PC-3 (cell line): Measurements from ENCODE around the gene WNK1. TPM values are rescaled to one million over a fixed set of nuclear protein-coding genes. Genes with fewer than 3 reads are reported as not detected.

Experiments used
- ATAC-seq: fragments of 200-7000 bp; cut with Tn5 transposase; 2 replicates; pipeline ENCODE4 v1.9.1; 2020; ENCODE audit warnings: mild to moderate bottlenecking, moderate library complexity
- BruUV-seq: library from RNA; stranded (reverse); fragments of 400-500 nt; replicated peaks from 2 replicates; lab custom pipeline; 2021; lab: Mats Ljungman, UMichigan
- CTCF ChIA-PET: fragments of 300-600 bp; sonication (Branson Sonifier 250); formaldehyde crosslinking; loops from one replicate; lab custom pipeline; 2022; ENCODE audit warnings: antibody characterized with exemption; lab: Charles Lee
- POLR2A ChIA-PET: fragments of 300-600 bp; sonication (Branson Sonifier 250); formaldehyde crosslinking; loops from one replicate; lab custom pipeline; 2022; ENCODE audit warnings: antibody characterized with exemption; ENCODE audit not compliant: unreplicated experiment; lab: Charles Lee
- DNase-seq: peaks from one replicate; pipeline ENCODE4 v3.0.0-alpha.2; 2015
- H2AFZ ChIP-seq: fragments of 300-600 bp; sonication (generic); 2 replicates; pipeline ENCODE4 v1.6.0; 2016; ENCODE audit warnings: antibody characterized with exemption, low read length
- H3F3A ChIP-seq: fragments of 300-600 bp; sonication (generic); one replicate; pipeline ENCODE4 v1.6.0; 2017; ENCODE audit warnings: antibody characterized with exemption, low read length, control low read depth, mild to moderate bottlenecking; ENCODE audit not compliant: unreplicated experiment
- H3K27ac ChIP-seq: fragments of 300-600 bp; sonication (generic); 2 replicates; pipeline ENCODE4 v1.5.1; 2016; ENCODE audit warnings: mild to moderate bottlenecking, low read length
- H3K27me3 ChIP-seq: fragments of 300-600 bp; sonication (generic); 2 replicates; pipeline ENCODE4 v1.6.1; 2016; ENCODE audit warnings: low read length, mixed read lengths
- H3K36me3 ChIP-seq: fragments of 300-600 bp; sonication (generic); 2 replicates; pipeline ENCODE4 v1.6.1; 2016; ENCODE audit warnings: low read depth, mixed run types, low read length, mixed read lengths
- H3K4me1 ChIP-seq: fragments of 300-600 bp; sonication (generic); 2 replicates; pipeline ENCODE4 v1.5.1; 2016; ENCODE audit warnings: low read length; ENCODE audit not compliant: insufficient read depth
- H3K4me2 ChIP-seq: fragments of 300-600 bp; sonication (generic); 2 replicates; pipeline ENCODE4 v1.6.0; 2016; ENCODE audit warnings: low read length
- H3K4me3 ChIP-seq: fragments of 300-600 bp; sonication (generic); 2 replicates; pipeline ENCODE4 v1.5.1; 2016; ENCODE audit warnings: mild to moderate bottlenecking, low read length, mixed read lengths
- H3K79me2 ChIP-seq: fragments of 300-600 bp; sonication (generic); 2 replicates; pipeline ENCODE4 v1.6.1; 2017; ENCODE audit warnings: low read length, mixed read lengths
- H3K9ac ChIP-seq: fragments of 300-600 bp; sonication (generic); 2 replicates; pipeline ENCODE4 v1.6.0; 2016; ENCODE audit warnings: mild to moderate bottlenecking, low read length
- H3K9me2 ChIP-seq: fragments of 300-600 bp; sonication (generic); replicated peaks from 2 replicates; pipeline ENCODE4 v1.6.1; 2016; ENCODE audit warnings: mixed run types, low read length, mixed read lengths
- H3K9me3 ChIP-seq: fragments of 300-600 bp; sonication (generic); 2 replicates; pipeline ENCODE4 v1.6.1; 2016; ENCODE audit warnings: low read length, mixed read lengths
- H4K20me1 ChIP-seq: fragments of 300-600 bp; sonication (generic); 2 replicates; pipeline ENCODE4 v1.6.1; 2016; ENCODE audit warnings: low read length, mixed read lengths
- EZH2 ChIP-seq: fragments of 300-600 bp; sonication (generic); IDR thresholded peaks from one replicate; pipeline ENCODE4 v1.6.1; 2017; ENCODE audit warnings: antibody characterized with exemption, mild to moderate bottlenecking, low read length; ENCODE audit not compliant: unreplicated experiment
- EZH2phosphoT487 ChIP-seq: fragments of 300-600 bp; sonication (generic); IDR thresholded peaks from 2 replicates; pipeline ENCODE4 v1.6.1; 2018; ENCODE audit warnings: mild to moderate bottlenecking, antibody characterized with exemption, low read length, borderline replicate concordance
- intact Hi-C: fragments of 100-400 bp; cut with micrococcal nuclease; formaldehyde crosslinking; loops from 2 replicates; pipeline ENCODE4 v1.9.0; 2023
- total RNA-seq: library from RNA; depleted of rRNA; stranded (reverse); fragments of >200 nt; gene quantifications from 2 replicates; pipeline ENCODE4 v1.2.3, GENCODE V29; 2014
- TF ChIP-seq, protein P1 (sequence below): fragments of 300-600 bp; sonication (generic); conservative IDR thresholded peaks from 2 replicates; pipeline ENCODE4 v1.5.1; 2017; ENCODE audit warnings: antibody characterized with exemption, low read depth, mild to moderate bottlenecking, low read length

The WNK1 gene
- total RNA-seq, 1 experiment from 2014 or later = 44.5 TPM

DNA sequence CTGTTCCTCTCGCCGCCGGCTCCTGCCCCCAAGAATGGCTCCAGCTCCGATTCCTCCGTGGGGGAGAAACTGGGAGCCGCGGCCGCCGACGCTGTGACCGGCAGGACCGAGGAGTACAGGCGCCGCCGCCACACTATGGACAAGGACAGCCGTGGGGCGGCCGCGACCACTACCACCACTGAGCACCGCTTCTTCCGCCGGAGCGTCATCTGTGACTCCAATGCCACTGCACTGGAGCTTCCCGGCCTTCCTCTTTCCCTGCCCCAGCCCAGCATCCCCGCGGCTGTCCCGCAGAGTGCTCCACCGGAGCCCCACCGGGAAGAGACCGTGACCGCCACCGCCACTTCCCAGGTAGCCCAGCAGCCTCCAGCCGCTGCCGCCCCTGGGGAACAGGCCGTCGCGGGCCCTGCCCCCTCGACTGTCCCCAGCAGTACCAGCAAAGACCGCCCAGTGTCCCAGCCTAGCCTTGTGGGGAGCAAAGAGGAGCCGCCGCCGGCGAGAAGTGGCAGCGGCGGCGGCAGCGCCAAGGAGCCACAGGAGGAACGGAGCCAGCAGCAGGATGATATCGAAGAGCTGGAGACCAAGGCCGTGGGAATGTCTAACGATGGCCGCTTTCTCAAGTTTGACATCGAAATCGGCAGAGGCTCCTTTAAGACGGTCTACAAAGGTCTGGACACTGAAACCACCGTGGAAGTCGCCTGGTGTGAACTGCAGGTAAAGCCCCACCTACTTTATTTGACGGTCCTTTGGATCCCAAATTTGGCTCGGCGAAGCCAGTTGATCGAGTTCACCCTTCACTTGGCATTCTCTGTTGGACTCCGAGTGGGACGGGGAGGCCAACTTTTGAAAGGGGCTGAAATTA, 1.5 kb downstream of the WNK1 start:
- intact Hi-C loops = loop anchor here (1.0 to 10.0 kb wide), 3 partner anchors 23 to 191 kb away; partner anchors contain the start of gene RAD52
- Histone ChIP-seq H3K36me3 (no peaks in the 10 kb centered on the region), H3K4me3 (peak overlapping the region; percentile 92), H3K4me2 (peak overlapping the region; percentile 84), H3K79me2 (peaks cover 60% of the 10 kb centered on the region), H3K27ac (peak overlapping the region; percentile 17), H3K9me3 (no peaks in the 10 kb centered on the region), H2AFZ (no peak overlapping the region), H3K4me1 (peaks cover 22% of the 10 kb centered on the region), H3K9me2 (no peaks in the 10 kb centered on the region), H3K27me3 (no peaks in the 10 kb centered on the region), H3K9ac (peak overlapping the region; percentile 85), H4K20me1 (peaks cover 41% of the 10 kb centered on the region), H3F3A (no peaks in the 10 kb centered on the region)
- ChIA-PET POLR2A (no interaction called here), CTCF (no interaction called here)
- TF ChIP-seq, protein P1, sequence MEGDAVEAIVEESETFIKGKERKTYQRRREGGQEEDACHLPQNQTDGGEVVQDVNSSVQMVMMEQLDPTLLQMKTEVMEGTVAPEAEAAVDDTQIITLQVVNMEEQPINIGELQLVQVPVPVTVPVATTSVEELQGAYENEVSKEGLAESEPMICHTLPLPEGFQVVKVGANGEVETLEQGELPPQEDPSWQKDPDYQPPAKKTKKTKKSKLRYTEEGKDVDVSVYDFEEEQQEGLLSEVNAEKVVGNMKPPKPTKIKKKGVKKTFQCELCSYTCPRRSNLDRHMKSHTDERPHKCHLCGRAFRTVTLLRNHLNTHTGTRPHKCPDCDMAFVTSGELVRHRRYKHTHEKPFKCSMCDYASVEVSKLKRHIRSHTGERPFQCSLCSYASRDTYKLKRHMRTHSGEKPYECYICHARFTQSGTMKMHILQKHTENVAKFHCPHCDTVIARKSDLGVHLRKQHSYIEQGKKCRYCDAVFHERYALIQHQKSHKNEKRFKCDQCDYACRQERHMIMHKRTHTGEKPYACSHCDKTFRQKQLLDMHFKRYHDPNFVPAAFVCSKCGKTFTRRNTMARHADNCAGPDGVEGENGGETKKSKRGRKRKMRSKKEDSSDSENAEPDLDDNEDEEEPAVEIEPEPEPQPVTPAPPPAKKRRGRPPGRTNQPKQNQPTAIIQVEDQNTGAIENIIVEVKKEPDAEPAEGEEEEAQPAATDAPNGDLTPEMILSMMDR = no peak
- no peak for TF ChIP-seq EZH2phosphoT487
- no peak for TF ChIP-seq EZH2
- BruUV-seq = TSS peak; percentile 31
- no peak for ATAC-seq
- DNase-seq = peak; percentile 49

DNA sequence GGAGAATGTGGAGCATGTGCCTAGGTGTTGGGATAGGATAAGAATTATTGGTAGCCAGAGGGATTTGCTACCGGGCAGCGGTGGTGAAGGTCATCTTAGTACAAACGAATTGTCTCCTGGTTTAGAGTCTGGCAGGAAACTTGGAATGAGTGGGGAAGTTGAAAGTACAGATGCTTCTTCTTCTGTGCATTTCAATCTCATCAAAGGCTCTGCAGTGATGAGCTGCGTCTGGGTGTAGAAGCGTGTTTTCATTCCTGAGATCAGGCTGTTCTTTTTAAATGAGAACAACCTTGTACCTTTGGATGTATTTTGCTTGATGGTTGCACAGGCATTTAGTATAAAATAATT, 2.1 kb downstream of the WNK1 start:
- Histone ChIP-seq H3K27me3 (no peaks in the 10 kb centered on the region), H3K36me3 (no peaks in the 10 kb centered on the region), H3K4me3 (peak overlapping the region; percentile 92), H3K9me2 (no peaks in the 10 kb centered on the region), H3K9me3 (no peaks in the 10 kb centered on the region), H3K9ac (peak overlapping the region; percentile 85), H2AFZ (no peak overlapping the region), H3K79me2 (peaks cover 66% of the 10 kb centered on the region), H3F3A (no peaks in the 10 kb centered on the region), H3K4me1 (peaks cover 23% of the 10 kb centered on the region), H3K27ac (peak overlapping the region; percentile 17), H4K20me1 (peaks cover 42% of the 10 kb centered on the region), H3K4me2 (peak overlapping the region; percentile 84)
- TF ChIP-seq, protein P1 = no peak
- no peak for TF ChIP-seq EZH2
- TF ChIP-seq EZH2phosphoT487 = no peak
- intact Hi-C loops = loop anchor here (1.0 to 10.0 kb wide), 3 partner anchors 22 to 190 kb away; partner anchors contain the start of gene RAD52
- ChIA-PET POLR2A (interaction anchor here (0.6 kb wide), 1 partner anchor 38 kb away, joined by 3 read pairs; no protein-coding TSS in a partner anchor), CTCF (interaction anchor here (0.6 to 1.0 kb wide), 2 partner anchors 59 to 146 kb away, joined by 3 to 13 read pairs; no protein-coding TSS in a partner anchor)
- ATAC-seq (no peak), DNase-seq (no peak)
- no TSS peak for BruUV-seq
